Keratinocyte (primary cell): ENCODE results near the gene GOLGB1. TPM values are rescaled to one million over a fixed set of nuclear protein-coding genes. Genes with fewer than 3 reads are reported as not detected.

ENCODE experiments used
- DNase-seq: peaks from one replicate; pipeline ENCODE4 v3.0.0-alpha.2; 2011; ENCODE audit warnings: low read depth, missing footprints, low spot score
- FAIRE-seq: peaks from 2 replicates; lab custom pipeline; 2011; peaks lifted over from hg19 to GRCh38; lab: Jason Lieb, UNC
- H2AFZ ChIP-seq: 2 replicates; pipeline ENCODE4 v1.6.0; 2012; ENCODE audit warnings: low read length, control low read depth, inconsistent platforms; ENCODE audit not compliant: control insufficient read depth
- H3K27ac ChIP-seq: 2 replicates; pipeline ENCODE4 v1.5.1; 2011; ENCODE audit warnings: low read length; ENCODE audit not compliant: control insufficient read depth, insufficient read depth
- H3K27me3 ChIP-seq: 3 replicates; pipeline ENCODE4 v1.6.0; 2011; ENCODE audit warnings: low read length; ENCODE audit not compliant: control insufficient read depth, insufficient read depth; ENCODE audit errors: extremely low read depth
- H3K36me3 ChIP-seq, 2 experiments: 2 replicates in 1 of 2; 3 replicates in 1 of 2; pipeline ENCODE4 v1.5.1; 2011; ENCODE audit warnings: low read length in 2 of 2, mild to moderate bottlenecking in 1 of 2; ENCODE audit not compliant: control insufficient read depth in 2 of 2, insufficient read depth in 2 of 2; ENCODE audit errors: extremely low read depth in 1 of 2
- H3K4me1 ChIP-seq: 3 replicates; pipeline ENCODE4 v1.5.1; 2011; ENCODE audit warnings: low read length; ENCODE audit not compliant: control insufficient read depth, insufficient read depth; ENCODE audit errors: extremely low read depth
- H3K4me2 ChIP-seq: 3 replicates; pipeline ENCODE4 v1.6.0; 2011; ENCODE audit warnings: low read depth, low read length; ENCODE audit not compliant: control insufficient read depth, insufficient read depth; ENCODE audit errors: extremely low read depth
- H3K4me3 ChIP-seq, 3 experiments: fragments of 200-600 bp in 1 of 3; sonication (generic) in 1 of 3; 2 replicates in 2 of 3; 3 replicates in 1 of 3; pipeline ENCODE4 v1.5.1; 2011 to 2016; ENCODE audit warnings: low read length in 3 of 3, mild to moderate bottlenecking in 3 of 3, control low read depth in 2 of 3, inconsistent platforms in 1 of 3, low read depth in 1 of 3, mixed read lengths in 1 of 3, mixed run types in 1 of 3, moderate library complexity in 1 of 3; ENCODE audit not compliant: control insufficient read depth in 2 of 3, insufficient read depth in 2 of 3; ENCODE audit errors: extremely low read depth in 1 of 3
- H3K79me2 ChIP-seq: 2 replicates; pipeline ENCODE4 v1.6.0; 2012; ENCODE audit warnings: low read length; ENCODE audit not compliant: control insufficient read depth, insufficient read depth
- H3K9ac ChIP-seq: 3 replicates; pipeline ENCODE4 v1.6.0; 2011; ENCODE audit warnings: low read length; ENCODE audit not compliant: control insufficient read depth, insufficient read depth; ENCODE audit errors: extremely low read depth
- H3K9me1 ChIP-seq: 3 replicates; pipeline ENCODE4 v1.6.0; 2011; ENCODE audit warnings: low read length; ENCODE audit not compliant: control insufficient read depth, insufficient read depth; ENCODE audit errors: extremely low read depth
- H3K9me3 ChIP-seq: 2 replicates; pipeline ENCODE4 v1.5.1; 2012; ENCODE audit warnings: low read depth, low read length; ENCODE audit not compliant: control insufficient read depth
- H4K20me1 ChIP-seq: 3 replicates; pipeline ENCODE4 v1.6.0; 2011; ENCODE audit warnings: low read length; ENCODE audit not compliant: control insufficient read depth, insufficient read depth; ENCODE audit errors: extremely low read depth
- EZH2 ChIP-seq: IDR thresholded peaks from one replicate; pipeline ENCODE4 v1.6.1; 2012; ENCODE audit warnings: inconsistent platforms, mild to moderate bottlenecking, low read length, moderate library complexity
- dilution Hi-C: fragments of 300-500 bp; cut with MboI; formaldehyde crosslinking; loops from one replicate; pipeline ENCODE4 v1.7.0; 2020; ENCODE audit warnings: low sequenced_read_pairs; ENCODE audit not compliant: extremely low pct_ligation_motif_present
- polyA plus RNA-seq, 5 experiments: library from polyadenylated mRNA; depleted of rRNA in 3 of 5; stranded (reverse) in 3 of 5; stranded (forward) in 1 of 5; unstranded in 1 of 5; fragments of >200 nt; gene quantifications; 1 replicate in 1 of 5; 2 replicates in 3 of 5; 3 replicates in 1 of 5; pipeline versions ENCODE4 v1.2.1 to v1.2.3, GENCODE V29; 2011 to 2012; ENCODE audit warnings: missing spikeins in 2 of 5, low read depth in 1 of 5, low replicate concordance in 1 of 5
- TF ChIP-seq, protein P1 (sequence below), 3 experiments: IDR thresholded peaks in 1 of 3; conservative IDR thresholded peaks in 1 of 3; optimal IDR thresholded peaks in 1 of 3; 2 replicates in 2 of 3; 3 replicates in 1 of 3; pipeline versions ENCODE3 to v1.5.1; 2011; ENCODE audit warnings: low read length in 3 of 3, mild to moderate bottlenecking in 3 of 3, moderate library complexity in 2 of 3, control low read depth in 1 of 3, inconsistent platforms in 1 of 3; ENCODE audit not compliant: insufficient read depth in 2 of 3; ENCODE audit errors: extremely low read depth in 1 of 3

The GOLGB1 gene
- polyA plus RNA-seq, 1 donor (not counting 4 experiments of a cell fraction or from before 2014, with no cell fraction given), result 21.7 TPM

GRCh38 chr3:121710347-121710746 is 39.2 kb downstream of the GOLGB1 start:
- dilution Hi-C loops, result no loop called here
- DNase-seq, result no peak
- H3K27ac ChIP-seq, result no peak overlapping the region
- H3K79me2 ChIP-seq, result no peaks in the 10 kb centered on the region
- no peaks in the 10 kb centered on the region for H3K27me3 ChIP-seq
- no peaks in the 10 kb centered on the region for H3K9me3 ChIP-seq
- no peaks in the 10 kb centered on the region for H4K20me1 ChIP-seq
- no peak for FAIRE-seq
- H3K4me1 ChIP-seq, result no peaks in the 10 kb centered on the region
- H3K9ac ChIP-seq, result no peak overlapping the region
- TF ChIP-seq, protein P1, sequence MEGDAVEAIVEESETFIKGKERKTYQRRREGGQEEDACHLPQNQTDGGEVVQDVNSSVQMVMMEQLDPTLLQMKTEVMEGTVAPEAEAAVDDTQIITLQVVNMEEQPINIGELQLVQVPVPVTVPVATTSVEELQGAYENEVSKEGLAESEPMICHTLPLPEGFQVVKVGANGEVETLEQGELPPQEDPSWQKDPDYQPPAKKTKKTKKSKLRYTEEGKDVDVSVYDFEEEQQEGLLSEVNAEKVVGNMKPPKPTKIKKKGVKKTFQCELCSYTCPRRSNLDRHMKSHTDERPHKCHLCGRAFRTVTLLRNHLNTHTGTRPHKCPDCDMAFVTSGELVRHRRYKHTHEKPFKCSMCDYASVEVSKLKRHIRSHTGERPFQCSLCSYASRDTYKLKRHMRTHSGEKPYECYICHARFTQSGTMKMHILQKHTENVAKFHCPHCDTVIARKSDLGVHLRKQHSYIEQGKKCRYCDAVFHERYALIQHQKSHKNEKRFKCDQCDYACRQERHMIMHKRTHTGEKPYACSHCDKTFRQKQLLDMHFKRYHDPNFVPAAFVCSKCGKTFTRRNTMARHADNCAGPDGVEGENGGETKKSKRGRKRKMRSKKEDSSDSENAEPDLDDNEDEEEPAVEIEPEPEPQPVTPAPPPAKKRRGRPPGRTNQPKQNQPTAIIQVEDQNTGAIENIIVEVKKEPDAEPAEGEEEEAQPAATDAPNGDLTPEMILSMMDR (optimal IDR thresholded peaks at IDR 0.05 in 1 of 3, IDR thresholded peaks at IDR 0.05 in 1 of 3, conservative IDR thresholded peaks at IDR 0.05 in 1 of 3; ENCODE audit: extremely low read depth in 1 of 3, insufficient read depth in 2 of 3, low read length in 3 of 3), result no peak
- TF ChIP-seq EZH2, result no peak
- H3K36me3 ChIP-seq, result peaks cover 5 to 10% of the 10 kb centered on the region in 2 experiments
- H2AFZ ChIP-seq, result no peak overlapping the region
- no peak overlapping the region for H3K4me2 ChIP-seq
- H3K9me1 ChIP-seq, result no peaks in the 10 kb centered on the region
- H3K4me3 ChIP-seq, result no peak overlapping the region

GRCh38 chr3:121707531-121708273 is 41.8 kb downstream of the GOLGB1 start:
- Histone ChIP-seq H3K4me2 (no peak overlapping the region), H3K4me1 (no peaks in the 10 kb centered on the region), H3K9me3 (no peaks in the 10 kb centered on the region), H3K36me3 (peaks cover 0 to 6% of the 10 kb centered on the region in 2 experiments), H3K79me2 (no peaks in the 10 kb centered on the region), H3K27me3 (no peaks in the 10 kb centered on the region), H3K9ac (no peak overlapping the region), H3K27ac (no peak overlapping the region), H3K9me1 (no peaks in the 10 kb centered on the region), H4K20me1 (no peaks in the 10 kb centered on the region), H3K4me3 (no peak overlapping the region), H2AFZ (no peak overlapping the region)
- DNase-seq (no peak), FAIRE-seq (no peak)
- no peak for TF ChIP-seq EZH2
- TF ChIP-seq, protein P1 (optimal IDR thresholded peaks at IDR 0.05 in 1 of 3, IDR thresholded peaks at IDR 0.05 in 1 of 3, conservative IDR thresholded peaks at IDR 0.05 in 1 of 3; ENCODE audit: extremely low read depth in 1 of 3, insufficient read depth in 2 of 3, low read length in 3 of 3), result no peak
- dilution Hi-C loops, result no loop called here
